HepG2 (cell line): ENCODE results near the gene LSM6.

ENCODE experiments used
- CTCF ChIP-seq: sonication (generic); formaldehyde crosslinking; IDR thresholded peaks from 2 replicates; pipeline ENCODE4 v1.5.0; 2020; ENCODE audit warnings: mild to moderate bottlenecking, missing genetic modification reagents, moderate library complexity
- GPN1 ChIP-seq: sonication (generic); formaldehyde crosslinking; IDR thresholded peaks from 2 replicates; pipeline ENCODE4 v1.5.1; 2020; ENCODE audit warnings: missing genetic modification reagents, borderline replicate concordance
- PHF8 ChIP-seq: sonication (generic); formaldehyde crosslinking; IDR thresholded peaks from 2 replicates; pipeline ENCODE4 v1.5.0; 2020; ENCODE audit warnings: missing genetic modification reagents
- ZNF232 ChIP-seq: sonication (generic); formaldehyde crosslinking; IDR thresholded peaks from 2 replicates; pipeline ENCODE4 v1.4.0; 2020; ENCODE audit warnings: missing genetic modification reagents, borderline replicate concordance
- ZNF282 ChIP-seq: fragments of 450-650 bp; IDR thresholded peaks from 2 replicates; pipeline ENCODE4 v1.6.1; 2018; ENCODE audit not compliant: partially characterized antibody
- ZNF580 ChIP-seq: IDR thresholded peaks from 2 replicates; pipeline ENCODE4 v1.6.1; 2016; ENCODE audit warnings: low read depth, borderline replicate concordance
- TF ChIP-seq, protein P1 (sequence below): IDR thresholded peaks from 2 replicates; pipeline ENCODE4 v1.6.1; 2016
- TF ChIP-seq, protein P2 (sequence below): sonication (generic); formaldehyde crosslinking; IDR thresholded peaks from 2 replicates; pipeline ENCODE4 v1.4.0; 2020; ENCODE audit warnings: missing genetic modification reagents
- TF ChIP-seq, protein P3 (sequence below): fragments of 450-650 bp; IDR thresholded peaks from 2 replicates; pipeline ENCODE4 v1.6.1; 2017; ENCODE audit warnings: mild to moderate bottlenecking

GRCh38 chr4:146202665-146203064, 27.1 kb downstream of the LSM6 start:
- TF ChIP-seq, protein P1, sequence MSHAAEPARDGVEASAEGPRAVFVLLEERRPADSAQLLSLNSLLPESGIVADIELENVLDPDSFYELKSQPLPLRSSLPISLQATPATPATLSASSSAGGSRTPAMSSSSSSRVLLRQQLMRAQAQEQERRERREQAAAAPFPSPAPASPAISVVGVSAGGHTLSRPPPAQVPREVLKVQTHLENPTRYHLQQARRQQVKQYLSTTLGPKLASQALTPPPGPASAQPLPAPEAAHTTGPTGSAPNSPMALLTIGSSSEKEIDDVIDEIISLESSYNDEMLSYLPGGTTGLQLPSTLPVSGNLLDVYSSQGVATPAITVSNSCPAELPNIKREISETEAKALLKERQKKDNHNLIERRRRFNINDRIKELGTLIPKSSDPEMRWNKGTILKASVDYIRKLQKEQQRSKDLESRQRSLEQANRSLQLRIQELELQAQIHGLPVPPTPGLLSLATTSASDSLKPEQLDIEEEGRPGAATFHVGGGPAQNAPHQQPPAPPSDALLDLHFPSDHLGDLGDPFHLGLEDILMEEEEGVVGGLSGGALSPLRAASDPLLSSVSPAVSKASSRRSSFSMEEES = no peak
- TF ChIP-seq CTCF = no peak
- TF ChIP-seq ZNF580 (CRISPR knock-in tag) = no peak
- TF ChIP-seq ZNF232 (CRISPR knock-in tag) = no peak
- TF ChIP-seq ZNF282 = no peak
- TF ChIP-seq, protein P2, sequence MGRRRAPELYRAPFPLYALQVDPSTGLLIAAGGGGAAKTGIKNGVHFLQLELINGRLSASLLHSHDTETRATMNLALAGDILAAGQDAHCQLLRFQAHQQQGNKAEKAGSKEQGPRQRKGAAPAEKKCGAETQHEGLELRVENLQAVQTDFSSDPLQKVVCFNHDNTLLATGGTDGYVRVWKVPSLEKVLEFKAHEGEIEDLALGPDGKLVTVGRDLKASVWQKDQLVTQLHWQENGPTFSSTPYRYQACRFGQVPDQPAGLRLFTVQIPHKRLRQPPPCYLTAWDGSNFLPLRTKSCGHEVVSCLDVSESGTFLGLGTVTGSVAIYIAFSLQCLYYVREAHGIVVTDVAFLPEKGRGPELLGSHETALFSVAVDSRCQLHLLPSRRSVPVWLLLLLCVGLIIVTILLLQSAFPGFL (CRISPR knock-in tag) = no peak
- TF ChIP-seq, protein P3, sequence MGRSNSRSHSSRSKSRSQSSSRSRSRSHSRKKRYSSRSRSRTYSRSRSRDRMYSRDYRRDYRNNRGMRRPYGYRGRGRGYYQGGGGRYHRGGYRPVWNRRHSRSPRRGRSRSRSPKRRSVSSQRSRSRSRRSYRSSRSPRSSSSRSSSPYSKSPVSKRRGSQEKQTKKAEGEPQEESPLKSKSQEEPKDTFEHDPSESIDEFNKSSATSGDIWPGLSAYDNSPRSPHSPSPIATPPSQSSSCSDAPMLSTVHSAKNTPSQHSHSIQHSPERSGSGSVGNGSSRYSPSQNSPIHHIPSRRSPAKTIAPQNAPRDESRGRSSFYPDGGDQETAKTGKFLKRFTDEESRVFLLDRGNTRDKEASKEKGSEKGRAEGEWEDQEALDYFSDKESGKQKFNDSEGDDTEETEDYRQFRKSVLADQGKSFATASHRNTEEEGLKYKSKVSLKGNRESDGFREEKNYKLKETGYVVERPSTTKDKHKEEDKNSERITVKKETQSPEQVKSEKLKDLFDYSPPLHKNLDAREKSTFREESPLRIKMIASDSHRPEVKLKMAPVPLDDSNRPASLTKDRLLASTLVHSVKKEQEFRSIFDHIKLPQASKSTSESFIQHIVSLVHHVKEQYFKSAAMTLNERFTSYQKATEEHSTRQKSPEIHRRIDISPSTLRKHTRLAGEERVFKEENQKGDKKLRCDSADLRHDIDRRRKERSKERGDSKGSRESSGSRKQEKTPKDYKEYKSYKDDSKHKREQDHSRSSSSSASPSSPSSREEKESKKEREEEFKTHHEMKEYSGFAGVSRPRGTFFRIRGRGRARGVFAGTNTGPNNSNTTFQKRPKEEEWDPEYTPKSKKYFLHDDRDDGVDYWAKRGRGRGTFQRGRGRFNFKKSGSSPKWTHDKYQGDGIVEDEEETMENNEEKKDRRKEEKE = no peak
- TF ChIP-seq PHF8 (CRISPR knock-in tag) = no peak
- no peak for TF ChIP-seq GPN1 (CRISPR knock-in tag)
